Measurements from ENCODE around the gene TRIM17. TPM values are rescaled to one million over a fixed set of nuclear protein-coding genes. Genes with fewer than 3 reads are reported as not detected.

TRIM17 gene
- total and polyA plus RNA-seq, 9 of the 15 experiments (the other 6 are each of a cell fraction or from before 2014, with no cell fraction given) = not detected

DNA sequence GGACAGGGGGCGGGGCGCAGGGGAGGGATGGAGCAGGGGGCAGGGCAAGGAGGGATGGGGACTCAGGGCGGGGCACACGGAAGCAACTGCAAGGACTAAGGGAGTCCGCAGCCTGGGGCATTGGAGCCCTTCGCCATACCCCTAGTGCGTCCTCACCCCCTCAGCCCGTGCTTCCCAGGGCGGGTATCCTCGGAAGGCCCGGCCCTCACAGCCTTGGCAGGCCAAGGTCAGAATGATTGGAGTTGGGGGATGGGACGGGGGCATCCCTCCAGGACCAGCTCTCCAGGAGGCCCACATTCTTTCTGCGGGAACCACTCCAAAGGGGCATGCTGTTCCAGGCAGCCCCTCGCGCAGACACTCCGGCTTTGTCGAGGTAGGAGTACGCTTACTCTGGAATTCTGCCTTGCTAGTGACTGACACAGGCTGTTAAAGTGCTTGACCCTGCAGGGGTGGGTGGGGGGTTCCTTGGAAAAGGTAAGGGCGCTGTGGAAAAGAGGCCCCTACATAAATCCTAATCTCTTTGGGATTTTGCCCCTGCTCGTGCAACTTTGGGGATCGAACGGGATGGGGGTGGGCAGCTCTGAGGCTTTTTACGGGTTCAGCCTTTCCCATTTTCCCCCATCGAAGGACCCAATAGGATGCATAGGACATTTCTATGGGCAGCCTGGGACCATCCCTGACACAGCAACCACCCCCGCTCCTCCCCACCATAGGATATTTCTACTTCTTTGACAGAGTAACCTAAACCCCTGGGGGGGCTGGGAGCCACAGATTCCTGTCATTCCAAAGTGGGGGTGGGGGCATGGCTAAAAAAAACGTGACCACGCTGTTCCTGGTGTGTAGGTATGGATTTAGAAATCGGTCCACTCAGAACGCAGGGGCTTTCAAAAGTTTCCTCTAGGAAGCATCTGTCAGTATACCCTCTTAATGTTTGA is 9.3 kb downstream of the TRIM17 start (continued):
- TF ChIP-seq, protein P1, sequence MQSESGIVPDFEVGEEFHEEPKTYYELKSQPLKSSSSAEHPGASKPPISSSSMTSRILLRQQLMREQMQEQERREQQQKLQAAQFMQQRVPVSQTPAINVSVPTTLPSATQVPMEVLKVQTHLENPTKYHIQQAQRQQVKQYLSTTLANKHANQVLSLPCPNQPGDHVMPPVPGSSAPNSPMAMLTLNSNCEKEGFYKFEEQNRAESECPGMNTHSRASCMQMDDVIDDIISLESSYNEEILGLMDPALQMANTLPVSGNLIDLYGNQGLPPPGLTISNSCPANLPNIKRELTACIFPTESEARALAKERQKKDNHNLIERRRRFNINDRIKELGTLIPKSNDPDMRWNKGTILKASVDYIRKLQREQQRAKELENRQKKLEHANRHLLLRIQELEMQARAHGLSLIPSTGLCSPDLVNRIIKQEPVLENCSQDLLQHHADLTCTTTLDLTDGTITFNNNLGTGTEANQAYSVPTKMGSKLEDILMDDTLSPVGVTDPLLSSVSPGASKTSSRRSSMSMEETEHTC (IDR thresholded peaks at IDR 0.05) = no peak
- TF ChIP-seq KLF6 (CRISPR knock-in tag; IDR thresholded peaks at IDR 0.05; ENCODE audit: borderline replicate concordance) (no peak), GTF2A2 (tag; IDR thresholded peaks at IDR 0.05) (no peak), NR2C2 (CRISPR knock-in tag; IDR thresholded peaks at IDR 0.05) (no peak), NR2C2 (tag; IDR thresholded peaks at IDR 0.05) (peak; percentile 12), KLF13 (tag; IDR thresholded peaks at IDR 0.05; ENCODE audit: borderline replicate concordance, low read depth) (no peak), ERF (CRISPR knock-in tag; IDR thresholded peaks at IDR 0.05) (0 out of 2 replicates have a peak, but pooled peaks have one; percentile 60), PHF8 (IDR thresholded peaks at IDR 0.05; ENCODE audit: borderline replicate concordance, low read length) (peak; percentile 56; the same call in 1 of the 2 replicates), ZNF23 (CRISPR knock-in tag; IDR thresholded peaks at IDR 0.05) (no peak)
- TF ChIP-seq, protein P2, sequence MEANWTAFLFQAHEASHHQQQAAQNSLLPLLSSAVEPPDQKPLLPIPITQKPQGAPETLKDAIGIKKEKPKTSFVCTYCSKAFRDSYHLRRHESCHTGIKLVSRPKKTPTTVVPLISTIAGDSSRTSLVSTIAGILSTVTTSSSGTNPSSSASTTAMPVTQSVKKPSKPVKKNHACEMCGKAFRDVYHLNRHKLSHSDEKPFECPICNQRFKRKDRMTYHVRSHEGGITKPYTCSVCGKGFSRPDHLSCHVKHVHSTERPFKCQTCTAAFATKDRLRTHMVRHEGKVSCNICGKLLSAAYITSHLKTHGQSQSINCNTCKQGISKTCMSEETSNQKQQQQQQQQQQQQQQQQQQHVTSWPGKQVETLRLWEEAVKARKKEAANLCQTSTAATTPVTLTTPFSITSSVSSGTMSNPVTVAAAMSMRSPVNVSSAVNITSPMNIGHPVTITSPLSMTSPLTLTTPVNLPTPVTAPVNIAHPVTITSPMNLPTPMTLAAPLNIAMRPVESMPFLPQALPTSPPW (CRISPR knock-in tag; IDR thresholded peaks at IDR 0.05) = peak; percentile 88; the same call in 1 of the 2 replicates
- TF ChIP-seq, protein P3, sequence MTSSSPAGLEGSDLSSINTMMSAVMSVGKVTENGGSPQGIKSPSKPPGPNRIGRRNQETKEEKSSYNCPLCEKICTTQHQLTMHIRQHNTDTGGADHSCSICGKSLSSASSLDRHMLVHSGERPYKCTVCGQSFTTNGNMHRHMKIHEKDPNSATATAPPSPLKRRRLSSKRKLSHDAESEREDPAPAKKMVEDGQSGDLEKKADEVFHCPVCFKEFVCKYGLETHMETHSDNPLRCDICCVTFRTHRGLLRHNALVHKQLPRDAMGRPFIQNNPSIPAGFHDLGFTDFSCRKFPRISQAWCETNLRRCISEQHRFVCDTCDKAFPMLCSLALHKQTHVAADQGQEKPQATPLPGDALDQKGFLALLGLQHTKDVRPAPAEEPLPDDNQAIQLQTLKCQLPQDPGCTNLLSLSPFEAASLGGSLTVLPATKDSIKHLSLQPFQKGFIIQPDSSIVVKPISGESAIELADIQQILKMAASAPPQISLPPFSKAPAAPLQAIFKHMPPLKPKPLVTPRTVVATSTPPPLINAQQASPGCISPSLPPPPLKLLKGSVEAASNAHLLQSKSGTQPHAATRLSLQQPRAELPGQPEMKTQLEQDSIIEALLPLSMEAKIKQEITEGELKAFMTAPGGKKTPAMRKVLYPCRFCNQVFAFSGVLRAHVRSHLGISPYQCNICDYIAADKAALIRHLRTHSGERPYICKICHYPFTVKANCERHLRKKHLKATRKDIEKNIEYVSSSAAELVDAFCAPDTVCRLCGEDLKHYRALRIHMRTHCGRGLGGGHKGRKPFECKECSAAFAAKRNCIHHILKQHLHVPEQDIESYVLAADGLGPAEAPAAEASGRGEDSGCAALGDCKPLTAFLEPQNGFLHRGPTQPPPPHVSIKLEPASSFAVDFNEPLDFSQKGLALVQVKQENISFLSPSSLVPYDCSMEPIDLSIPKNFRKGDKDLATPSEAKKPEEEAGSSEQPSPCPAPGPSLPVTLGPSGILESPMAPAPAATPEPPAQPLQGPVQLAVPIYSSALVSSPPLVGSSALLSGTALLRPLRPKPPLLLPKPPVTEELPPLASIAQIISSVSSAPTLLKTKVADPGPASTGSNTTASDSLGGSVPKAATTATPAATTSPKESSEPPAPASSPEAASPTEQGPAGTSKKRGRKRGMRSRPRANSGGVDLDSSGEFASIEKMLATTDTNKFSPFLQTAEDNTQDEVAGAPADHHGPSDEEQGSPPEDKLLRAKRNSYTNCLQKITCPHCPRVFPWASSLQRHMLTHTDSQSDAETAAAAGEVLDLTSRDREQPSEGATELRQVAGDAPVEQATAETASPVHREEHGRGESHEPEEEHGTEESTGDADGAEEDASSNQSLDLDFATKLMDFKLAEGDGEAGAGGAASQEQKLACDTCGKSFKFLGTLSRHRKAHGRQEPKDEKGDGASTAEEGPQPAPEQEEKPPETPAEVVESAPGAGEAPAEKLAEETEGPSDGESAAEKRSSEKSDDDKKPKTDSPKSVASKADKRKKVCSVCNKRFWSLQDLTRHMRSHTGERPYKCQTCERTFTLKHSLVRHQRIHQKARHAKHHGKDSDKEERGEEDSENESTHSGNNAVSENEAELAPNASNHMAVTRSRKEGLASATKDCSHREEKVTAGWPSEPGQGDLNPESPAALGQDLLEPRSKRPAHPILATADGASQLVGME (CRISPR knock-in tag; IDR thresholded peaks at IDR 0.05) = peak; percentile 23; the same call in 1 of the 2 replicates
- TF ChIP-seq, protein P4, sequence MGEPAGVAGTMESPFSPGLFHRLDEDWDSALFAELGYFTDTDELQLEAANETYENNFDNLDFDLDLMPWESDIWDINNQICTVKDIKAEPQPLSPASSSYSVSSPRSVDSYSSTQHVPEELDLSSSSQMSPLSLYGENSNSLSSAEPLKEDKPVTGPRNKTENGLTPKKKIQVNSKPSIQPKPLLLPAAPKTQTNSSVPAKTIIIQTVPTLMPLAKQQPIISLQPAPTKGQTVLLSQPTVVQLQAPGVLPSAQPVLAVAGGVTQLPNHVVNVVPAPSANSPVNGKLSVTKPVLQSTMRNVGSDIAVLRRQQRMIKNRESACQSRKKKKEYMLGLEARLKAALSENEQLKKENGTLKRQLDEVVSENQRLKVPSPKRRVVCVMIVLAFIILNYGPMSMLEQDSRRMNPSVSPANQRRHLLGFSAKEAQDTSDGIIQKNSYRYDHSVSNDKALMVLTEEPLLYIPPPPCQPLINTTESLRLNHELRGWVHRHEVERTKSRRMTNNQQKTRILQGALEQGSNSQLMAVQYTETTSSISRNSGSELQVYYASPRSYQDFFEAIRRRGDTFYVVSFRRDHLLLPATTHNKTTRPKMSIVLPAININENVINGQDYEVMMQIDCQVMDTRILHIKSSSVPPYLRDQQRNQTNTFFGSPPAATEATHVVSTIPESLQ (CRISPR knock-in tag; IDR thresholded peaks at IDR 0.05) = no peak

All from K562 (cell line).